PFSK-1 (cell line): ENCODE results near the gene ATP10A.

Source experiments
- POLR2AphosphoS5 ChIP-seq: IDR thresholded peaks from 2 replicates; pipeline ENCODE4 v1.6.1; 2012; ENCODE audit warnings: low read depth, mild to moderate bottlenecking, control low read depth, low read length, moderate library complexity
- REST ChIP-seq, 2 experiments: IDR thresholded peaks; 2 replicates each; pipeline versions ENCODE4 v1.6.1 to v1.8.0; 2011 to 2012; ENCODE audit warnings: low read depth in 2 of 2, low read length in 2 of 2, control low read depth in 1 of 2, inconsistent platforms in 1 of 2, mild to moderate bottlenecking in 1 of 2, moderate library complexity in 1 of 2; ENCODE audit not compliant: insufficient read depth in 1 of 2

- no peak for TF ChIP-seq REST (IDR thresholded peaks at IDR 0.05; ENCODE audit: insufficient read depth in 1 of 2, low read depth in 2 of 2, low read length in 2 of 2)
- TF ChIP-seq POLR2AphosphoS5: no peak
Measured at GRCh38 chr15:25705433-25706115, 157.6 kb downstream of the ATP10A start.
